ENCODE results near the gene SOAT2.
"Not testable (repeated sequence)": the region's sequence is repeated elsewhere in the genome, so short reads cannot be mapped to it uniquely, and the experiment has no call there.

Gene SOAT2

GRCh38 chr12:53093777-53094393, 9.4 kb upstream of the SOAT2 start:
- H3K27me3 ChIP-seq (ENCODE audit: insufficient read depth, low read length), result no peaks in the 10 kb centered on the region
- H3K79me2 ChIP-seq (ENCODE audit: control insufficient read depth, insufficient read depth, low read length, unreplicated experiment), result no peaks in the 10 kb centered on the region
- peaks cover 14% of the 10 kb centered on the region for H3K4me1 ChIP-seq (ENCODE audit: control insufficient read depth, insufficient read depth, low read length, unreplicated experiment)
- H3K4me3 ChIP-seq (ENCODE audit: low read depth, low read length), result no peak overlapping the region
- no peak overlapping the region for H2AFZ ChIP-seq (ENCODE audit: low read length, unreplicated experiment)
- H3K36me3 ChIP-seq (ENCODE audit: insufficient read depth, low read length), result no peaks in the 10 kb centered on the region
- no peak overlapping the region for H3K27ac ChIP-seq (ENCODE audit: low read depth, low read length)

GRCh38 chr12:53094394-53094787, 8.9 kb upstream of the SOAT2 start:
- Histone ChIP-seq H3K4me3 (ENCODE audit: low read depth, low read length) (no peak overlapping the region), H3K27me3 (ENCODE audit: insufficient read depth, low read length) (no peaks in the 10 kb centered on the region), H3K4me1 (ENCODE audit: control insufficient read depth, insufficient read depth, low read length, unreplicated experiment) (peaks cover 17% of the 10 kb centered on the region), H3K79me2 (ENCODE audit: control insufficient read depth, insufficient read depth, low read length, unreplicated experiment) (no peaks in the 10 kb centered on the region), H2AFZ (ENCODE audit: low read length, unreplicated experiment) (no peak overlapping the region), H3K36me3 (ENCODE audit: insufficient read depth, low read length) (no peaks in the 10 kb centered on the region), H3K27ac (ENCODE audit: low read depth, low read length) (no peak overlapping the region)

GRCh38 chr12:53094796-53095595, 8.3 kb upstream of the SOAT2 start:
- peaks cover 17% of the 10 kb centered on the region for H3K4me1 ChIP-seq (ENCODE audit: control insufficient read depth, insufficient read depth, low read length, unreplicated experiment)

GRCh38 chr12:53095596-53095895, 7.7 kb upstream of the SOAT2 start:
- not testable (repeated sequence) for H3K79me2 ChIP-seq (ENCODE audit: control insufficient read depth, insufficient read depth, low read length, unreplicated experiment); H3K27me3 ChIP-seq (ENCODE audit: insufficient read depth, low read length); H2AFZ ChIP-seq (ENCODE audit: low read length, unreplicated experiment); H3K36me3 ChIP-seq (ENCODE audit: insufficient read depth, low read length); H3K4me3 ChIP-seq (ENCODE audit: low read depth, low read length)
- Histone ChIP-seq H3K27ac (ENCODE audit: low read depth, low read length) (peak overlapping the region; percentile 89), H3K4me1 (ENCODE audit: control insufficient read depth, insufficient read depth, low read length, unreplicated experiment) (peaks cover 17% of the 10 kb centered on the region)

More at GRCh38 chr12:53094796-53095595, 8.3 kb upstream of the SOAT2 start:
- not testable (repeated sequence) for H2AFZ ChIP-seq (ENCODE audit: low read length, unreplicated experiment); H3K79me2 ChIP-seq (ENCODE audit: control insufficient read depth, insufficient read depth, low read length, unreplicated experiment); H3K27ac ChIP-seq (ENCODE audit: low read depth, low read length); H3K36me3 ChIP-seq (ENCODE audit: insufficient read depth, low read length); H3K27me3 ChIP-seq (ENCODE audit: insufficient read depth, low read length); H3K4me3 ChIP-seq (ENCODE audit: low read depth, low read length)

GRCh38 chr12:53096089-53096741, 7.1 kb upstream of the SOAT2 start:
- H2AFZ ChIP-seq (ENCODE audit: low read length, unreplicated experiment), result peak overlapping the region; percentile 45
- peaks cover 17% of the 10 kb centered on the region for H3K4me1 ChIP-seq (ENCODE audit: control insufficient read depth, insufficient read depth, low read length, unreplicated experiment)
- H3K79me2 ChIP-seq (ENCODE audit: control insufficient read depth, insufficient read depth, low read length, unreplicated experiment), result no peaks in the 10 kb centered on the region
- peak overlapping the region; percentile 89 for H3K27ac ChIP-seq (ENCODE audit: low read depth, low read length)
- H3K36me3 ChIP-seq (ENCODE audit: insufficient read depth, low read length), result peaks cover 4% of the 10 kb centered on the region; the same call in 1 of the 2 replicates
- peak overlapping the region; percentile 88 for H3K4me3 ChIP-seq (ENCODE audit: low read depth, low read length)
- H3K27me3 ChIP-seq (ENCODE audit: insufficient read depth, low read length), result no peaks in the 10 kb centered on the region

GRCh38 chr12:53096759-53097158, 6.5 kb upstream of the SOAT2 start:
- Histone ChIP-seq H3K4me1 (ENCODE audit: control insufficient read depth, insufficient read depth, low read length, unreplicated experiment) (peaks cover 17% of the 10 kb centered on the region), H2AFZ (ENCODE audit: low read length, unreplicated experiment) (no peak overlapping the region), H3K4me3 (ENCODE audit: low read depth, low read length) (peak overlapping the region; percentile 88), H3K27me3 (ENCODE audit: insufficient read depth, low read length) (no peaks in the 10 kb centered on the region), H3K36me3 (ENCODE audit: insufficient read depth, low read length) (peaks cover 6% of the 10 kb centered on the region; the same call in 1 of the 2 replicates), H3K79me2 (ENCODE audit: control insufficient read depth, insufficient read depth, low read length, unreplicated experiment) (no peaks in the 10 kb centered on the region), H3K27ac (ENCODE audit: low read depth, low read length) (peak overlapping the region; percentile 89)

GRCh38 chr12:53097207-53097563, 6.1 kb upstream of the SOAT2 start:
- Histone ChIP-seq H2AFZ (ENCODE audit: low read length, unreplicated experiment) (peak overlapping the region; percentile 36), H3K27me3 (ENCODE audit: insufficient read depth, low read length) (no peaks in the 10 kb centered on the region), H3K79me2 (ENCODE audit: control insufficient read depth, insufficient read depth, low read length, unreplicated experiment) (no peaks in the 10 kb centered on the region), H3K4me1 (ENCODE audit: control insufficient read depth, insufficient read depth, low read length, unreplicated experiment) (peaks cover 17% of the 10 kb centered on the region), H3K36me3 (ENCODE audit: insufficient read depth, low read length) (peaks cover 6% of the 10 kb centered on the region; the same call in 1 of the 2 replicates), H3K4me3 (ENCODE audit: low read depth, low read length) (peak overlapping the region; percentile 88), H3K27ac (ENCODE audit: low read depth, low read length) (peak overlapping the region; percentile 89)

GRCh38 chr12:53097564-53098353, 5.5 kb upstream of the SOAT2 start, which contains the start of gene IGFBP6:
TSS of gene IGFBP6 (plus strand) at chr12:53097667. CDS start at chr12:53097718, 51 bp downstream.
- no peaks in the 10 kb centered on the region for H3K79me2 ChIP-seq (ENCODE audit: control insufficient read depth, insufficient read depth, low read length, unreplicated experiment)
- peak within 1 kb of the TSS; percentile 89 for H3K27ac ChIP-seq (ENCODE audit: low read depth, low read length)
- no peaks in the 10 kb centered on the region for H3K27me3 ChIP-seq (ENCODE audit: insufficient read depth, low read length)
- H2AFZ ChIP-seq (ENCODE audit: low read length, unreplicated experiment), result peak within 1 kb of the TSS; percentile 36
- peaks cover 6% of the 10 kb centered on the region; the same call in 1 of the 2 replicates for H3K36me3 ChIP-seq (ENCODE audit: insufficient read depth, low read length)
- peak within 1 kb of the TSS; percentile 88 for H3K4me3 ChIP-seq (ENCODE audit: low read depth, low read length)
- H3K4me1 ChIP-seq (ENCODE audit: control insufficient read depth, insufficient read depth, low read length, unreplicated experiment), result peaks cover 17% of the 10 kb centered on the region

- H3K79me2 ChIP-seq (ENCODE audit: control insufficient read depth, insufficient read depth, low read length, unreplicated experiment), result no peaks in the 10 kb centered on the region
- peaks cover 6% of the 10 kb centered on the region; the same call in 1 of the 2 replicates for H3K36me3 ChIP-seq (ENCODE audit: insufficient read depth, low read length)
- H3K4me3 ChIP-seq (ENCODE audit: low read depth, low read length), result peak overlapping the region; percentile 88
- H3K4me1 ChIP-seq (ENCODE audit: control insufficient read depth, insufficient read depth, low read length, unreplicated experiment), result peaks cover 17% of the 10 kb centered on the region
- H3K27ac ChIP-seq (ENCODE audit: low read depth, low read length), result peak overlapping the region; percentile 89
- H2AFZ ChIP-seq (ENCODE audit: low read length, unreplicated experiment), result no peak overlapping the region
- no peaks in the 10 kb centered on the region for H3K27me3 ChIP-seq (ENCODE audit: insufficient read depth, low read length)
Measured at GRCh38 chr12:53098354-53098981, 4.8 kb upstream of the SOAT2 start.
